Stimulated activated CD8-positive, alpha-beta memory T cell treated with anti-CD3 and anti-CD28 coated beads, Interleukin-4, amount 100 ng/mL, for 24 hours (primary cell): Measurements from ENCODE around the gene HCFC1.

Experiments
- DNase-seq: peaks from one replicate; pipeline ENCODE4 v3.0.0-alpha.2; 2020; ENCODE audit warnings: low read depth

Gene HCFC1

GRCh38 chrX:153902385-153902784 lies 69.2 kb downstream of the HCFC1 start:
- DNase-seq, result no peak

GRCh38 chrX:153901753-153902140 lies 69.9 kb downstream of the HCFC1 start:
- DNase-seq, result no peak

GRCh38 chrX:153900831-153901752 lies 70.5 kb downstream of the HCFC1 start:
- no peak for DNase-seq

- no peak for DNase-seq
Measured at GRCh38 chrX:153897899-153898298, 73.7 kb downstream of the HCFC1 start.
